SHP77 (cell line): ENCODE results near the gene RPL18.

Experiments used
- DNase-seq, 2 experiments: peaks; one replicate each; lab custom pipeline; 2025; lab: John Stamatoyannopoulos, UW

RPL18 gene

DNA sequence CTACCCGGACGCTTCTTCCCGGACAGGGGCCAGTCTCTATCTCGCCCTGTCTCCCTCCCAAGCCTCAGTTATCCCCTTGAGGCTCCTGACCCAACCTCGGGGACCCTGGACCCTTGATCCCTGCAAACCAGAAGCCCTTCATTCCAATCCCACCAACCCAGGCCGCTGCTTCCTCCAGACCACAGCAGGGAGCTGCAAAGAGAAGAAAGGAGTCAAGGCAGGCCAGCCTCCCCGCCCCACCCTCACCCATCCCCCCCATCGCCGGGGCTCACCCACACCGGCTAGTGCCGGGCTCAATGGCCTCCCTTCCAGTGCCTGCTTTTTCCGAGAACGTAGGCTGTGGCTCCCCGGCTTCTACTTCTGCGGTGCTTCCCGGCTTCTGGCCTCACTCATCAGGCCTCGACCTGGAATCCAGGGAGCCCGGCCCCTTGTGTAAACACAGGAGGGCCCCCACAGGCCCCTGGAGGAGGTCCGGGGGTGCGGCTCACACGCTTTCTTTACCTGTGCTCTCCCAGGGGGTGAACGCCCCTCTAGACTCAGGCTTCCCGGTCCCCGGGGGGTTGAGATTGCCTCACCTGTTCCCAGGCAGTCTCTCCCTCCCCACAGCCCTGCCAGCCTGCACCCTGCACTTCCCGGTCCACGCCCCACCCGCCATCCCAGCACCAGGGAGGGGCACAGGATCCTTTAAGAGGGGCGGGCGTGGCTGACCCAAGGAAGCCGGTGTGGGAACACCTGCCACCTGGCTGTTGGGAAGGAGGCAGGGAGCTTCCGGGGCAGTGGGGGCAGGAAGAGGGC, 4.3 kb downstream of the RPL18 start, which contains the start of gene FAM83E:
TSS of gene FAM83E (minus strand) at position 641 of the 795 bp plus-strand sequence. CDS start 1,704 bp downstream, outside the sequence.
- DNase-seq, result peak in 1 of 2 experiments; percentile 23

DNA sequence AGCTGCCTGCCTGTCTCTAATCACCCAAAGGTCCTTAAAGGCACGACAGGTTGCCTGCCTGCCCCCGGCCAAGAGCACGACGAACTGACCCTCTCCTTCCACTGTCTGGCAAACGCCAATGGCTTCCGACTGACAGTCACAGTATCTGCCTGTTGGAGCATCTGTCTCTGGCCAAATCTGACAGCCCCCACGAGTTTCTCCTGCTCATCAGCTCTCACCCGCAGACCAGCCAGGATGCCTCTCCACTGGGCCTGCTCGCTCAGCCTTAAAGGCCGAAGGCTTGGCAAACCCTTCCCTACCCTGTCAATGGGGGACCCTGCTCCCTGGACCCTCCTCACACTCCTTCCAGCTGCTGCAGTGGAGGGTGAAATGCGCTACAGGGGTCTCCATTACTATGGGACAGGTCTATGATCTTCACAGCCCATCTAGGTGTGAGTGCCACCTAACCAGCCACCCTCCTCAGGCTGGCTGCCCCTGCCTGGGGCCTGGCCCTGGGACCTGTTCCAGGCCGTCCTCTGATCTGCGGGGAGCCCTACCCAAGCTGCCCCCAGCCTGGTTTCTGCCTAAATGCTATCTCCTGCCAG, 5.0 kb downstream of the RPL18 start:
- DNase-seq, result no peak

DNA sequence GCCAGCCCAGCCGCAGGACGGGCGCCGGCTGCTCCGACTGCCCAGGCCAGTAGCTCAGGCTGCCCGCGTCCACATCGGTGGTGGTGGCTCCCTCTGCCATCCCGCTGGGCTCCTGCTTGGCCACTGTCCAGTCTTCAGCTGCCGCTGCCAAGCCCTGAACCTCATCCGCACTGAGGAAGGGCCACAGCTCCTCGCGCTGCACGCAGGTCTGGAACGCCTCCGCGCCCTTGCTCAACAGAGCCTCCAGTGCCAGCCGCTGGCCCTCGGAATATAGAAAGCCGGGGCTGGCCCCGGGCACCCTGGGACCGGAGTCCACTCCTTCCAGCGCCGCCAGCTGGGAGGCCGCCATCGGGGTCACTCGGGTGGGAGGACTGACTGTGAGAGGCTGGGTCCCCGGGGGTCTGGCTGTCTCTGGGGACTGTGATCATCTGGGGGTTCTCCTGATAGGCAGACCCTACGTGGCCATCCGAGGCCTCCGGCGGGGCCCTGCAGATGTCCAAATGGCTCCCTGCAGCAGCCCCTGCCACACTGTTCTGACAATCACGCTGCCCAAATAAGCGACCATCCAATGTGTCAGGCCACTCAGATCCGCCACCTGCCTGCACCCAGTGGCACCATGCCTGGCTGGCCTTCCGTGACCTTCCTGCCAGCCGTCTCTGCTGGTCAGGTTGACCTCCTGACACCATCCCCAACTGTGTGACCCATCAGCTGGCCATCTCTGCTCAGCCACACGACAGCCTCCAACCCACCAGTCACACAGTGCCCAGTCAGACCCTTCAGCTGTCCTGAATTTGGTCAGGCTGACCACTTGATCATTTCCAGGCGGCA, 5.7 kb downstream of the RPL18 start:
- peak in 1 of 2 experiments; percentile 46 for DNase-seq

DNA sequence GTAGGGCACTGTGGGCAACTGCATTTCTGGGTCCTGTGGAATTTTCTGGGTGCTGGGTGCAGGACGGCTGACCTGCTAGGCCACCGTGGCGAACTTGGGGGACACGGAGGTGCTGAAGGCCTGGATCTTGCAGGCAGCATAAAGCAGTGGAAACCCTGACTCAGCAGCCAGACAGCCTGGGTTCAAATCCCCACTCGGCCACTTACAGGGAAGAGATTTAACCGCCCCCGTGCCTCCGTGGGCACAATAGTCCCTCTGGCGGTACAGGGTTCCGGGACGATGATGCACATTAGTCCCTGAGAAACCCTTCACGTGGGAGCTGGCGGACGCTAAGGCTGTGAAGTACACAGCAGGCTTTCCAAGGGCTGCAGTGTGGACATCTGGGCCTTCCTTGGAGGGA, 7.1 kb downstream of the RPL18 start:
- DNase-seq, result no peak

DNA sequence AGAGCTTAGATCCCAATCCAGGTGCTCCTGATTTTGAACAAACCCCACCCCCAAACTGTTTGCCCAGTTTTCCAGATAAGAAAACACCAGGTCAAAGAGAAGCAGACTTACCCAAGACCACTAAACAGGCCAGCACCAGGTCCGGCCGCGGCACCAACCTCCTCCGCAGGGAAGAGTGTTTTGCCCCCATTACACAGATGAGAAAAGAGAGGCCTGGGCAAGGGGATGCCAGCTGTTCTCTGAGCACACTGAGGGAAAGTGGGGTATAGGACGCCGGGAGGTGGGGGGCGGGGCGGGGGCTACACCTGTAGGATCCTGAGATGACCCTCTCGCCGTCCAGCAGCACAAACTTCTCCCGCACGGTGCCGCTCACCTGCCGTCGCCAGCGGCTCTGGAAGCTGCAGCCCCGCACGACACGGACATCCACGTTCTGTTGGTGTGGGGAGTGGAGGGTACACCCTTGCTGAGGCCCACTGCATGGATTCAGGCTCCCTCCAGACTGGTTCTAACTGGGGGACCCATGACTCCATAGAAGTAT, 9.3 kb downstream of the RPL18 start:
- DNase-seq, result no peak

DNA sequence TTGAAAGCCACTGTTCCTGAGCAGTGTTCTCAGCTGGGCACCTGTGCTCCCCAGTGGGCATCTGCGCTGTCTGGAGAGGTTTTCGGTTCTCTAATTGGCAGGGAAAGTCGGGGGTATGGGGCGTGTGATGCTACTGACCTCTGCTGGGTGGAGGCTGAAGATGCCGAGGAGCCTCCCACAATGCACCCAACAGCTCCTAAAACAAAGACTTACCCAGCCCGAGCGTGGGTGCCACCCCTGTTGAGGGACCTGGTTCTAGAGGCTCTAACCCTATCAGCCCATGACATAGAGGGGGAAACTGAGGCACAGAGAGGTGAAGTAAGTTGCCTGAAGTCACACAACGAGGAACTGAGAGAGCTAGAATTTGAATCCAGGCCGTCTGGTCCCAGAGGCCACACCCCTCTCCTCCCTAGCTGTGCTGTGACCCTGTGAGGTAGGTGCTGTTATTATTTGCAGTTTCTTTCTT, 10.1 kb downstream of the RPL18 start:
- DNase-seq, result peak; percentile 68 to 79

DNA sequence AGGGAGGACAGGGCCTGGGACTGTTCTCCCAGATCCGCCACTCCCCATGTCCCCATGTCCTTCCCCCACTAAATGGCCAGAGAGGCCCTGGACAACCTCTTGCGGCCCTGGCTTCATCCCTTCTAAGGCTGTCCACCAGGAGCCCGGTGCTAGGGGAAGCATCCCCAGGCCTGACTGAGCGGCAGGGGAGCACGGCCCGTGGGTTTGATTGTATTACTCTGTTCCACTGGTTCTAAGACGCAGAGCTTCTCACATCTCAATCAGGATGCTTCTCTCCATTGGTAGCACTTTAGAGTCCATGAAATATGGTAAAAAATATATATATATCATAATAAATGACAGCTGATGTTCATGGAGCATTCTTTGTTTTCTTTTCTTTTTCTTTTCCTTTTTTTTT, 11.6 kb downstream of the RPL18 start:
- DNase-seq, result no peak

DNA sequence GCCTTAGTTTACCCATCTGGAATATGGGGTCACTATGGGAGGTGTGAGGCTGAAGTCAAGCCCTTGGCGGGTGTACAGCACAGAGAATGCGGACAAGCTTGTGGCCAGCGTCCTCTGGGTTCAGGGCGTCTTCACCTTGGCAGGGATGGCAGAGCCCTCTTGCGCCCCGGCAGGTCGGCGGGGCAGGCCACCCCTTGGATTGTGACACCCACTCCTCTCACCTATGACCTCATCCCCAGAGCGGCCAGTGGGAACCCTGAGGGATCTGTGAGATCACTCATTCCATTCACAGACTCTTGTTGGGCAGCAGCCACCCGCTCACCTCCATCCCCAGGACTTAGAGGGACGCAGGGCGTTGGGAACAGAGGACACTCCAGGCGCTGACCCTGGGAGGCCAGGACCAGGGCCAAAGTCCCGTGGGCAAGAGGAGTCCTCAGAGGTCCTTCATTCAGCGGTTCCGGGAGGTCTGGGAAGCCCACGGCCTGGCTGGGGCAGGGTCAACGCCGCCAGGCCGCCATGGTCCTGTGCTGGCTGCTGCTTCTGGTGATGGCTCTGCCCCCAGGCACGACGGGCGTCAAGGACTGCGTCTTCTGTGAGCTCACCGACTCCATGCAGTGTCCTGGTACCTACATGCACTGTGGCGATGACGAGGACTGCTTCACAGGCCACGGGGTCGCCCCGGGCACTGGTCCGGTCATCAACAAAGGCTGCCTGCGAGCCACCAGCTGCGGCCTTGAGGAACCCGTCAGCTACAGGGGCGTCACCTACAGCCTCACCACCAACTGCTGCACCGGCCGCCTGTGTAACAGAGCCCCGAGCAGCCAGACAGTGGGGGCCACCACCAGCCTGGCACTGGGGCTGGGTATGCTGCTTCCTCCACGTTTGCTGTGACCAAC, 12.3 kb downstream of the RPL18 start, which contains the start of gene SPACA4:
TSS of gene SPACA4 (plus strand) at position 280 of the 896 bp plus-strand sequence. CDS start at position 517, 237 bp downstream.
- no peak for DNase-seq

DNA sequence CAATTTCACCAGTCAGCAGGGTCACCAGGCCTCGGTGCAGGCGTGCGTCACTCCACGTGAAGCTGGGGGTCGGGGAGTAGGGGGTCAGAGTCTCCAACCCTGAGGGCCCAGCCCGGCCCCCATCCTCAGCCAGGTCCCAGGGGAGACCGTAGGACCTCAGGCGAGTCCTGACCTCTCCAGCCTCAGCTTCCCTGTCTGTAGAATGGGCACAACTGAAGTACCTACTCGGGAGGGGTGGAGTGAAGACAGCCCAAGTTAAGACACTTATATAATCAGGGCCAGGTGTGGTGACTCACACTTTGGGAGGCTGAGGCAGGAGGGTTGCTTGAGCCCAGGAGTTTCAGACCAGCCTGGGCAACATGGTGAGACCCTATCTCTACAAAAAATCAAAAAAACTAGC, 15.1 kb downstream of the RPL18 start:
- no peak for DNase-seq

DNA sequence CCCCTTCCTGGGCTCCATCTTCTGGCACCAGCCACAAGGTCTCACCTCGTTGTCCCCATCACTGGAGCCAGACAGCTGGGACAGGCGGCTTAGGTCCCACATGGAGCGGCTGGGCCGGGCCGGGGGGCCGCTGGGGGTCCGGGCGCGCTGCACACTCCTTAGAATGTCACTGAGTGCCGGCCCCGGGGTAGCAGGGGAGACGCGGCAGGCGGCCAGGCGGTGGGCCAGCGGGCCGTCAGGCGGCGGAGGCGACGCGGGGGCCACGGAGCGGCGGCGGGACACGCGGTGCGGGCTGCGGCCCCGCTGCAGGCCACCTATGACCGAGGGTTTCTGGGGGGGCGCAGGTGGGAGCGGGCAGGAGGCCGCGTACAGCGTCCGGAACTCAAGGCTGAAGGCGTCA, 15.5 kb downstream of the RPL18 start:
- no peak for DNase-seq

DNA sequence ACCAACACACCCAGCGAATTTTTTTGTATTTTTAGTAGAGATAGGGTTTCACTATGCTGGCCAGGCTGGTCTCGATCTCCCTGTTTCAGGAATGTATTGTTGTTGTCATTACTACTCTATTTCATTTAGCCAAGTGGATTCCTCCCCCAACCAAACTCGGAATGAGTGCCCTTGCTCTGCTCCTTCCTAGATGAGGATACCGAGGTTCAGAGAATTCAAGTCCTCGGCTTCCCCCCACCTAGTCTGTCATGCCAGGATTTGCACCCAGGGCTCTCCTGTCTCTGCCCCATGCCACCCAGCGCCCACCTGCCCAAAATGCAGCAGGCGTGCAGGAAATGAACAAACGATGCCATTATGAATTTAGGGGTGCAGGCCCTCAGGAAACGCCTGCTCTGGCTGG, 16.0 kb downstream of the RPL18 start:
- no peak for DNase-seq

DNA sequence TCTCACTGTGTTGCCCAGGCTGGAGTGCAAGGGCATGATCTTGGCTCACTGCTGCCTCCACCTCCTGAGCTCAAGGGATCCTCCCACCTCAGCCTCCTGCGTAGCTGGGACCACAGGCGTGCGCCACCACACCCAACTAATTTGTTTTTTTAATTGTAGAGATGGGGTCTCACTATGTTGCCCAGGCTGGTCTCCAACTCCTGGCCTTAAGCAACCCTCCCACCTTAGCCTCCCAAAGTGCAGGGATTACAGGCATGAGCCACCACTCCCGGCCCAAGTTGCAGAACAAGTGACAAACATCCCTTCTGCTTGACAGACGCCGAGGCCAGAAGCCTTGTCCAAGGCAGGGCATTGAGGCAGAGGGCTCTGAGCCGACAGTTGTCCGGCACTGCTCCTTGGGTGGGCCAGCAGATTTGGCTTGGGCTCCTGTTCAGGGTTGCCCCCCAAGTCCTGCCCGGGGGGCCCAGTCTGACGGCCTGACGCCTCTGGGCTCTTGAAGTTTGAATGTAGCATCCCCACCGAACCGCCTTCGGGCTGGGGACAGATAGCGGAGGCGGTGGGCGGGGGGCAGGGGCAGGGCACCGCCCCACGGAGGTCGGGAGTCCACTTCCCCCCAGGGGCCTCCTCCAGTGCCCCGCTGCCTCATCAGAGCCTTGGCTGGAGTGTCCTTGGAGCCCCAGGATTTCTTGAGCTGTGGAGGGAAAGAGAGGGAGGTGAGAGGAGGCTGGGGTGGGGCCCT, 18.1 kb downstream of the RPL18 start:
- DNase-seq, result no peak

DNA sequence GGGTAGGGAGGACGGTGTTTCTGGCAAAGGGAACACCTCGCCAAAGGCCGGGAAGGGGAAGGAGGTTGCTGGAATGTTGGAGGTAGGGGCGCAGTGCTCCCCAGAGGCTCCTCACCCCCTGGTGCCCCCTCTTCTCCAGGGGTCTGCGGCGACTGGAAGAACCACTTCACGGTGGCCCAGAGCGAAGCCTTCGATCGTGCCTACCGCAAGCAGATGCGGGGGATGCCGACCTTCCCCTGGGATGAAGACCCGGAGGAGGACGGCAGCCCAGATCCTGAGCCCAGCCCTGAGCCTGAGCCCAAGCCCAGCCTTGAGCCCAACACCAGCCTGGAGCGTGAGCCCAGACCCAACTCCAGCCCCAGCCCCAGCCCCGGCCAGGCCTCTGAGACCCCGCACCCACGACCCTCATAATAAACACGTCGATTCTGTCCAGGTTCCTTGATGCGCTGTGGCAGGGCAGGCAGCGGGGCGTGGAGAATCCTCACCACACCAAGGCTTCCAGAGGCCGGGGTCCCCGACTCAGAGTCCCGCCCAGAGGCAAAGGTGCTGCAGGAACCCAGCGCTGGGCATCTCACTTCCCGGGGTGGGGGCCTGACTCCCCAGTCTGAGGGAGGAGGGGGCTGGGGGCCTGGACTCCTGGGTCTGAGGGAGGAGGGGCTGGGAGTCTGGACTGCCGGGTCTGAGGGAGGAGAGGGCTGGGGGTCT, 19.8 kb downstream of the RPL18 start:
- no peak for DNase-seq

DNA sequence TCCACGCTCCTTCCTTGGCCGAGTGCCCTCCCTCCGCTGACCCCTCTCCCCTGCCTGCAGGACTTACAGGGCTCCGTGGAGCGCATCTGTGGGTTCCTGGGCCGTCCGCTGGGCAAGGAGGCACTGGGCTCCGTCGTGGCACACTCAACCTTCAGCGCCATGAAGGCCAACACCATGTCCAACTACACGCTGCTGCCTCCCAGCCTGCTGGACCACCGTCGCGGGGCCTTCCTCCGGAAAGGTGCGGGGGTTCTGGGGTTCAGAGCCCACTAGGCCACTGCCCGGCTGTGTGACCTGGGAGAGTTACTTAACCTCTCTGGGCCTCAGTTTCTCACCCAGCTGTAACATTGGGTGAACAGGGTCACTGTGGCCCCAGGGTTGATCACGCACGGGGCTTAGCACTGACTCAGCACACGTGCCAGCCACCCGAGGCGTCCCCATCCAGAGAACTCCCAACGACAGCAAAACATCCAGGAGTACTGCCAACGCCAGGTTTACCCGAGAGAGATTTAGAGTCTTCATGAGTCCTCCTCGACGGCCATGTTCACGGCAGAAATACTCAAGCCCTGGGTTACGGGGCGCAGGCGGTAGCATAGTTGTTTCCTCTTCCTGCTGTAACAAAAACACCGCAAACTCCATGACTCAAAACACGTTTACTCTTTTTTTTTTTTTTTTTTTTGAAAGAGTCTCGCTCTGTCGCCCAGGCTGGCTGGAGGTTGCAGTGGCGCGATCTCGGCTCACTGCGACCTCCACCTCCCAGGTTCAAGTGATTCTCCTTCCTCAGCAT, 22.1 kb downstream of the RPL18 start:
- no peak for DNase-seq

DNA sequence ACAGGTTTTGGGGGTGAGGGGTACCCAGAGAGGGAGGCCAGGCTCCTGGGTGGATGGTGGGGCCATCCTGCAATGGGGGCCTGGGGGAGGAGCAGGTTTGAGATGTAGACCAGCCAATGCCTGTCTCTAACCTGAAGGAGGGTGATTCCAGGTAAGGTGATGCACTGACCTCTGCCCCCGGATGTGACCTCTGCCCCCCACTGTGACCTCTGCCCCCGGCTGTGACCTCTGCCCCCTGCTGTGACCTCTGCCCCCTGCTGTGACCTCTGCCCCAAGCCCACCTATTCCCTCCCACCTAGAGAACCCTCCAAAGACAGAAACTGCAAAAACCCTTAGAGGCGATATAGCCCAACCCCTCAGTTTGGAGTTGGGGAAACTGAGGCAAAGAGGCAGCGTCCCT, 22.7 kb downstream of the RPL18 start:
- DNase-seq, result no peak

DNA sequence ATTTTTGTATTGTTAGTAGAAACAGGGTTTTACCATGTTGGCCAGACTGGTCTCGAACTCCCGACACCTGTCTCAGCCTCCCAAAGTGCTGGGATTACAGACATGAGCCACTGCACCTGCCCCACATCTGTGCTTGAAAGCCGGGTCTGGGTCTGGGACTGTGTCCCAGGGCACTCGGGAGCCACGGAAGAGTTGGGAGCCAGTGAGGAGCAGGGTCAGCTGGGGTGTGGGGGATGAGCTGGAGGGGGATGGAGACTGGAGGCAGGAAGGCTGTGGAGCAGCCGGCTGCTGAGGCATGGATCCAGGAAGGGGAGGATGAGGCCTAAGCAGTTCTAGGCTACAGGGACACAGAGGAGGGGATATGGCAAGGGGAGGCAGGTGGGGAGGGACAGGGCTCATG, 23.1 kb downstream of the RPL18 start:
- DNase-seq, result no peak

DNA sequence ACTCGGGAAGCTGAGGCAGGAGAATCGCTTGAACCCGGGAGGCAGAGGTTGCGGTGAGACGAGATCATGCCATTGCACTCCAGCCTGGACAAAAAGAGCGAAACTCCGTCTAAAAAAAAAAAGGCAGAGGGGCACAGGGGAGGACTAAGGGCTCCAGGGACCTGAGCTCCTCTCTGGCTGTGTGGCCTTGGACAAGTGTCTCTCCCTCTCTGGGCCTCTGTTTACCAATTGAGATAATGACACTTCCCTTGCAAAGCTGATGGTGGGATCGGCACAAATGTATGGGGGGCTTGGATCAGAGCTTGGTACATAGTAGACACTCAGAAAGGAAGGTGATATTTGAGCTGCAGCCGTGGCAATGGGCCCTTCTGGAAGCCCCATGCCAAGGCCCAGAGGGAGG, 23.8 kb downstream of the RPL18 start:
- no peak for DNase-seq

DNA sequence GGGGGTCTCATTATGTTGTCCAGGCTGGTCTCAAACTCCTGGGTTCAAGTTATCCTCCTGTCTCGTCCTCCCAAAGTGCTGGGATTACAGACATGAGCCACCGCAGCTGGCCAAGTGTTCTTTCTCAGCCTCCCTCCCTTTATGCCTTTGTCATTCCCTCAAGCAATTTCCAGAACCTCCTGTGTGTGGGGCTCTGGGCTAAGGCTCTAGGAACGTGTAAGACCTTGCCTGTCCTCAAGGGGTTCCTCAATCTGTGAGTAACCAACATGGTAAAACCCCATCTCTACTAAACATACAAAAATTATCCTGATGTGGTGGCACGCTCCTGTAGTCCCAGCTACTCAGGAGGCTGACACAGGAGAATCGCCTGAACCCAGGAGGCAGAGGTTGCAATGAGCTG, 28.0 kb downstream of the RPL18 start:
- no peak for DNase-seq
